Measurements from ENCODE around the gene THAP5. TPM values are rescaled to one million over a fixed set of nuclear protein-coding genes. Genes with fewer than 3 reads are reported as not detected.

THAP5 gene
- total RNA-seq, 1 experiment from 2014 or later: 11.8 TPM

DNA sequence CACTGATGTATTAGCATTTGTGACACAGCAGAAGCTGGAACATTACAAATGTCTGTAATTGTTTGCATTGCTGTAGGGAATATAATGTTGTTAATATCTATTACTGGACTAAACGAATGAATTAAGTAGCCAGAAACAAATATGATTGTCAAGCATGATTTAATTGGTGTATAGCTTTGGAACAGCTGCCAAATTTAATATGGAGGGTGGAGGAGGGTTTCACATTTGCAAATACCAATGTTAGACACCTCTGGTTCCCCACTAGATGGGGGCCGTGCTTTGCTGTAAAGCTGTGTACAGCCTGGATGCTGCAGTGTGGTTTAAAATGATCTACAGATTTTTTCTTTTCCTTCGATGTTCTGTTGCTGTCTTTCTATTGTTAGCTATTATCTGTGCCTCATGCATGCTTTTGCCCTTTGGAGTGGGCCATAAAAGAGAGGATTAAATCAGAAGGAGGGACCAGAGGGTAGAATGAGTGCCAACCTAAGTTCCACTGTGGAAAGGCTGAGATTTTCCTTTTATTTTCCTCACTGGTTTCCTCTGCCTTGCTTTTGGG lies 23.2 kb upstream of the THAP5 start:
- no peaks in the 10 kb centered on the region for H3K27me3 ChIP-seq (ENCODE audit: low read length)
- H3K4me3 ChIP-seq (ENCODE audit: low read length): no peak overlapping the region
- ATAC-seq (peak; percentile 83), DNase-seq (peak; percentile 42)
- POLR2A ChIA-PET (ENCODE audit: unreplicated experiment): no interaction called here
- no peaks in the 10 kb centered on the region for H4K20me1 ChIP-seq (ENCODE audit: low read length)
- no peaks in the 10 kb centered on the region for H3K36me3 ChIP-seq (ENCODE audit: low read depth, low read length)
- CTCF ChIA-PET: interaction anchor here (0.6 kb wide), 1 partner anchor 94 kb away, joined by 3 read pairs; no protein-coding TSS in a partner anchor
- H2AFZ ChIP-seq (ENCODE audit: low read length): no peak overlapping the region
- TF ChIP-seq EZH2phosphoT487 (IDR thresholded peaks at IDR 0.05; ENCODE audit: borderline replicate concordance, low read length): no peak
- TF ChIP-seq, protein P1, sequence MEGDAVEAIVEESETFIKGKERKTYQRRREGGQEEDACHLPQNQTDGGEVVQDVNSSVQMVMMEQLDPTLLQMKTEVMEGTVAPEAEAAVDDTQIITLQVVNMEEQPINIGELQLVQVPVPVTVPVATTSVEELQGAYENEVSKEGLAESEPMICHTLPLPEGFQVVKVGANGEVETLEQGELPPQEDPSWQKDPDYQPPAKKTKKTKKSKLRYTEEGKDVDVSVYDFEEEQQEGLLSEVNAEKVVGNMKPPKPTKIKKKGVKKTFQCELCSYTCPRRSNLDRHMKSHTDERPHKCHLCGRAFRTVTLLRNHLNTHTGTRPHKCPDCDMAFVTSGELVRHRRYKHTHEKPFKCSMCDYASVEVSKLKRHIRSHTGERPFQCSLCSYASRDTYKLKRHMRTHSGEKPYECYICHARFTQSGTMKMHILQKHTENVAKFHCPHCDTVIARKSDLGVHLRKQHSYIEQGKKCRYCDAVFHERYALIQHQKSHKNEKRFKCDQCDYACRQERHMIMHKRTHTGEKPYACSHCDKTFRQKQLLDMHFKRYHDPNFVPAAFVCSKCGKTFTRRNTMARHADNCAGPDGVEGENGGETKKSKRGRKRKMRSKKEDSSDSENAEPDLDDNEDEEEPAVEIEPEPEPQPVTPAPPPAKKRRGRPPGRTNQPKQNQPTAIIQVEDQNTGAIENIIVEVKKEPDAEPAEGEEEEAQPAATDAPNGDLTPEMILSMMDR (conservative IDR thresholded peaks at IDR 0.05; ENCODE audit: low read depth, low read length): peak; percentile 66
- H3K27ac ChIP-seq (ENCODE audit: low read length): no peak overlapping the region
- H3F3A ChIP-seq (ENCODE audit: low read length, unreplicated experiment): no peaks in the 10 kb centered on the region
- H3K9ac ChIP-seq (ENCODE audit: low read length): no peak overlapping the region
- H3K4me1 ChIP-seq (ENCODE audit: insufficient read depth, low read length): no peaks in the 10 kb centered on the region
- H3K9me3 ChIP-seq (ENCODE audit: low read length): no peaks in the 10 kb centered on the region
- H3K79me2 ChIP-seq (ENCODE audit: low read length): no peaks in the 10 kb centered on the region
- no peak overlapping the region for H3K4me2 ChIP-seq (ENCODE audit: low read length)
- BruUV-seq (replicated peaks): no TSS peak
- no peaks in the 10 kb centered on the region for H3K9me2 ChIP-seq (replicated peaks; ENCODE audit: low read length)
- intact Hi-C loops (cut with micrococcal nuclease): no loop called here

DNA sequence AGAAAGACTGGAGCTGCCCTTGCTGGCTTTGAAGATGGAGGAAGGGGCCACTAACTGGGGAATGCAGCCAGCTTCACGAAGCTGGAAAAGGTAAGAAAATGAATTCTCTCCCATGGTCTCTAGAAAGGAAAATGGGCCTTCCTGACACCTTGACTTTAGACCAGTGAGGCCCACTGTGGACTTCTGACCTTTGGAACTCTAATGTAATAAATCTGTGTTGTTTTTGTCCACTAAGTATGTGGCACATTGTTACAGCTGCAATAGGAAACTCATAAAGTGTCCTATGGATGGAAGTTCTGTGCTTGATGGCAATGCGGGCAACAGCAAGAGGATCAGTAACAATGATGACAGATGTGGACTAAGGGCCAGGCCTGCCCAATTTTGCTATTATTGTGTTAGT lies 21.1 kb upstream of the THAP5 start:
- ChIA-PET CTCF (no interaction called here), POLR2A (ENCODE audit: unreplicated experiment) (no interaction called here)
- intact Hi-C loops (cut with micrococcal nuclease): no loop called here
- H3K4me1 ChIP-seq (ENCODE audit: insufficient read depth, low read length): no peaks in the 10 kb centered on the region
- no peak for ATAC-seq
- TF ChIP-seq, protein P1 (conservative IDR thresholded peaks at IDR 0.05; ENCODE audit: low read depth, low read length): no peak
- no peak for TF ChIP-seq EZH2phosphoT487 (IDR thresholded peaks at IDR 0.05; ENCODE audit: borderline replicate concordance, low read length)
- TF ChIP-seq EZH2 (IDR thresholded peaks at IDR 0.05; ENCODE audit: low read length, unreplicated experiment): no peak
- no peak overlapping the region for H3K4me2 ChIP-seq (ENCODE audit: low read length)
- no peaks in the 10 kb centered on the region for H3K36me3 ChIP-seq (ENCODE audit: low read depth, low read length)
- BruUV-seq (replicated peaks): no TSS peak
- H3K27me3 ChIP-seq (ENCODE audit: low read length): no peaks in the 10 kb centered on the region
- no peak overlapping the region for H3K27ac ChIP-seq (ENCODE audit: low read length)
- no peaks in the 10 kb centered on the region for H4K20me1 ChIP-seq (ENCODE audit: low read length)
- H2AFZ ChIP-seq (ENCODE audit: low read length): no peak overlapping the region
- no peak for DNase-seq
- no peak overlapping the region for H3K9ac ChIP-seq (ENCODE audit: low read length)
- no peak overlapping the region for H3K4me3 ChIP-seq (ENCODE audit: low read length)
- no peaks in the 10 kb centered on the region for H3K79me2 ChIP-seq (ENCODE audit: low read length)
- no peaks in the 10 kb centered on the region for H3K9me2 ChIP-seq (replicated peaks; ENCODE audit: low read length)
- H3K9me3 ChIP-seq (ENCODE audit: low read length): no peaks in the 10 kb centered on the region
- no peaks in the 10 kb centered on the region for H3F3A ChIP-seq (ENCODE audit: low read length, unreplicated experiment)

DNA sequence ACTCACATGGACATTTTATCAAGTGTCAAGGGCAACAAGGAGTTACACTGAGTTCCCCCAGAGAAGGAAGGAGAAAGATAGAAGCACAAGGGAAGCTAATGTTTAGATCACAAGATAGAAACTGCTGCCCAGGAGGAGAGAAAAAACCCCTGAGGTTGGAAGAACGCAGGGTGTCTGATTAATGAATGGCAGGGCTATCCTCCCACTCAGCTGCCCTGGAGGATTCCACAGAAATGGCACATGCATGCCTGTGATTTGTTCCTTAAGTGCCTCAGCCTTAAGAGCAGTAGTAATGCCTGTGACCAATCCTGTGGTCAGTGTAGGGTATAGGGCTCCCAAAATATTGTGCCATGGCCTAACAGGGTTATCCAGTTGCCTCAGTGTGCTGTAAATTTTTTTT lies 20.4 kb upstream of the THAP5 start:
- ChIA-PET CTCF (no interaction called here), POLR2A (ENCODE audit: unreplicated experiment) (no interaction called here)
- ATAC-seq: no peak
- no peak overlapping the region for H3K4me2 ChIP-seq (ENCODE audit: low read length)
- H3K36me3 ChIP-seq (ENCODE audit: low read depth, low read length): no peaks in the 10 kb centered on the region
- no peaks in the 10 kb centered on the region for H3F3A ChIP-seq (ENCODE audit: low read length, unreplicated experiment)
- no peak overlapping the region for H2AFZ ChIP-seq (ENCODE audit: low read length)
- no peak overlapping the region for H3K4me3 ChIP-seq (ENCODE audit: low read length)
- no peaks in the 10 kb centered on the region for H3K79me2 ChIP-seq (ENCODE audit: low read length)
- no peak for TF ChIP-seq EZH2 (IDR thresholded peaks at IDR 0.05; ENCODE audit: low read length, unreplicated experiment)
- no peak for TF ChIP-seq EZH2phosphoT487 (IDR thresholded peaks at IDR 0.05; ENCODE audit: borderline replicate concordance, low read length)
- TF ChIP-seq, protein P1 (conservative IDR thresholded peaks at IDR 0.05; ENCODE audit: low read depth, low read length): no peak
- no peak for DNase-seq
- H3K27me3 ChIP-seq (ENCODE audit: low read length): no peaks in the 10 kb centered on the region
- H4K20me1 ChIP-seq (ENCODE audit: low read length): no peaks in the 10 kb centered on the region
- H3K9me2 ChIP-seq (replicated peaks; ENCODE audit: low read length): no peaks in the 10 kb centered on the region
- H3K4me1 ChIP-seq (ENCODE audit: insufficient read depth, low read length): no peaks in the 10 kb centered on the region
- no peak overlapping the region for H3K27ac ChIP-seq (ENCODE audit: low read length)
- intact Hi-C loops (cut with micrococcal nuclease): no loop called here
- no peak overlapping the region for H3K9ac ChIP-seq (ENCODE audit: low read length)
- no peaks in the 10 kb centered on the region for H3K9me3 ChIP-seq (ENCODE audit: low read length)
- BruUV-seq (replicated peaks): no TSS peak
